GM19463 (cell line): ENCODE data around the gene NAGS.
"Not testable (repeated sequence)": the region's sequence is repeated elsewhere in the genome, so short reads cannot be mapped to it uniquely, and the experiment has no call there.

ENCODE experiments used
- ATAC-seq: cut with Tn5 transposase; IDR thresholded peaks from one replicate; pipeline ENCODE4 v1.9.1; 2021; ENCODE audit warnings: mild to moderate bottlenecking, moderate library complexity; ENCODE audit not compliant: unreplicated experiment

The NAGS gene, protein sequence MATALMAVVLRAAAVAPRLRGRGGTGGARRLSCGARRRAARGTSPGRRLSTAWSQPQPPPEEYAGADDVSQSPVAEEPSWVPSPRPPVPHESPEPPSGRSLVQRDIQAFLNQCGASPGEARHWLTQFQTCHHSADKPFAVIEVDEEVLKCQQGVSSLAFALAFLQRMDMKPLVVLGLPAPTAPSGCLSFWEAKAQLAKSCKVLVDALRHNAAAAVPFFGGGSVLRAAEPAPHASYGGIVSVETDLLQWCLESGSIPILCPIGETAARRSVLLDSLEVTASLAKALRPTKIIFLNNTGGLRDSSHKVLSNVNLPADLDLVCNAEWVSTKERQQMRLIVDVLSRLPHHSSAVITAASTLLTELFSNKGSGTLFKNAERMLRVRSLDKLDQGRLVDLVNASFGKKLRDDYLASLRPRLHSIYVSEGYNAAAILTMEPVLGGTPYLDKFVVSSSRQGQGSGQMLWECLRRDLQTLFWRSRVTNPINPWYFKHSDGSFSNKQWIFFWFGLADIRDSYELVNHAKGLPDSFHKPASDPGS

DNA sequence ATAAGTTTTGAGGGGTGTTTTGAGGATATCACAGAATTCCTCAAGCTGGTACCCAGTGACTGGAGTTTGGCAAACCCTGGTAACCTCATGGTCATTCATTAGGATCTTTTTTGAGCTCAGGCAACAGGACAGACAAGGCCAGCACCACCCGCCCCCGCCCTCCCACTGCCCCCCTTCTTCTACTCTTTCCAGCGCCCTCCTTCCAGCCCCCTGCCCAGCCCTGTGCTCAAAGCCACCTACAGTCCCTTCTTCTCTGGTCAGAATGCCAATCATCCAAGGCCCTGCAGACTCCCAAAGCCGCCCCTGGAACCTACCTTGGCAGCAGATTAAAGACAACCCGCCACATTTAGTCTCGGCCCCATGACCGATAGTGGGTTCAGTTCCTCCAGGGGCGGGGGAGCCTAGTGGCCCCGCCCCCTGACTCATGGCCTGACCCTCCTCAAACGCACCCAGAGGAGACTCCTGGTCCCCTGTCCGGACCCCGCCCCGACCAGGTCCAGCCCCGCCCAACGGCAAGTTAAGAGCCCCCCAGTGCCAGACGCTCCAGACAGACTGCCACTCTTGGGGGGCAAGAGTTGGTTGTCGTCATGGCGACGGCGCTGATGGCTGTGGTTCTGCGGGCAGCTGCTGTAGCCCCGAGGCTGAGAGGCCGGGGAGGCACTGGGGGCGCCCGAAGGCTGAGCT is at the start of gene NAGS:
NAGS (plus strand) TSS at position 546 of the 684 bp plus-strand sequence; CDS start at position 588, 42 bp downstream.
- no peak for ATAC-seq

DNA sequence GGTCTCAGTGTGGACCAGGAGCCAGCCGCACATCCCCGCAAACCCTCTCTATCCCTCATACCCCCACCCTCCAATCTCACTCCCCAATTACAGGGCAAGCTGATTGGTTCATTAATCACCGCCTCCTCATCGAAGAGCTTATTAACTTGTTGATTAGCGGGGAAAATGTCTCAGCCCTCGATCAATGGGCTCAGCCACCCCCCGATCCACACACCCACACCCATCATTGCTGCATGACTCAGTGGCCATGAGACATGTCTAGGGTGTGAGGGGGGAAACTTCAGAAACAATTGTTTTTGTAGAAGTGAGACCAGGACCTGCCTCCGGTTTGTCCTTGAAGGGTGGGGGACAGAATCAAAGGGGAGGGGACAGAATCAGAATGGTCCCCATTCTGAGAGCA is 48.2 kb upstream of the NAGS start:
- ATAC-seq, result no peak

DNA sequence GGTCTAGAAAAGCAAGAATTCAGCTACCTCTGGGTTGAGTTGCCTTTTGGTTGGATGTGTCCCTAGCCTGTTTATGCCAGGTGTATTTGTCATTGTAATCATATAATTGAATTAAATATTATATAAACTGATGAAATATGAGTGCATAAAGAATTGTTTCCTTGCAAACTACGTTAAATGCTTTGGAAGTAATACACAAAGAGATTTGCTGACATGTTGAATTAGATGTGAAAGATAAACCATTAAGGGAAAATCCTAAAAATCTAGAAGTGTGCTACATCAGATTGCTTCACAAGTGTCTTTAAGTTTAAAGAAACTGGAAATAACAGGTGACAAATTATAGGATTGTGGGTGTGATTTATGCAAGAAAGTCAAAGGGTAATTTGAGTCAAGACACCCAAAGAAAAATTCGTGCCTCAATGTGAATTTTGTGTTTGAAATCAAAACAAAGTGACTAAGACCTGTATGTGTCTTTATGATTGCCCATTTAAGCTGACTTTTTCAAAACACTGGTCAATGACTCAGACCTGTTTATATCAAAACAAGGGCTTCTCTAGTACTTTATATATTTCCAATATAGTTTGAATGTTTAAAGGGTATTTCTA is 45.6 kb upstream of the NAGS start:
- ATAC-seq, result no peak

DNA sequence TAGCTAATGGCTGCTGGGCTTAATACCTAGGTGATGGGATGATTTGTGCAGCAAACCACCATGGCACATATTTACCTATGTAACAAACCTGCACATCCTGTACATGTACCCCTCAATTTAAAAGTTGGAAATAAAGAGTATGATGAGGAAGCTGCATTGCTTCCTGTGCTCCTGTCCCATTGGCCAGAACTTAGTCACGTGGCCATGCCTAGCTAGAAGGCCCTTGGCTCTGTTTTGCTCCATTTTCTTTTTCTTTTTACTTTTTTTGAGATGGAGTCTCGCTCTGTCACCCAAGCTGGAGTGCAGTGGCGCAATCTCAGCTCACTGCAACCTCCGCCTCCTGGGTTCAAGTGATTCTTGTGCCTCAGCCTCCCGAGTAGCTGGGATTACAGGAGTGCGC is 43.1 kb upstream of the NAGS start:
- not testable (repeated sequence) for ATAC-seq

DNA sequence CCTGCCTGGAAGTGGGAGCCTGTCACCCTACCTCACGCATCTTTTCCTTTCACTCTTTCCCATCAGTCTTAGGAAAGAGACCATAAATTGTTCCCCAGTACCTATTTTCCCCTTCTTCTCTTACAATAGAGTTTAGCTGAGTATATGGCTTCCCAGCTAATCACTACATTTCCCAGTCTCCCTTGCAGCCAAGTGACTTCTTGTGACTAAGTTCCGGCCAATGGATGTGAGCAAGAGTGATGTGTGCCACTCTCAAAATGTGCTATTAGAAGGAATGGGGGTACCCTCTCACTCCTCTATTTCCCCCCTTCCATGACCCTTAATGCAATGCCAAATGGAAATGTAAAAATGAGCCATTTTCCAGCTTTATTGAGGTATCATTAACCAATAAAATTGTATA is 42.5 kb upstream of the NAGS start:
- ATAC-seq, result no peak

DNA sequence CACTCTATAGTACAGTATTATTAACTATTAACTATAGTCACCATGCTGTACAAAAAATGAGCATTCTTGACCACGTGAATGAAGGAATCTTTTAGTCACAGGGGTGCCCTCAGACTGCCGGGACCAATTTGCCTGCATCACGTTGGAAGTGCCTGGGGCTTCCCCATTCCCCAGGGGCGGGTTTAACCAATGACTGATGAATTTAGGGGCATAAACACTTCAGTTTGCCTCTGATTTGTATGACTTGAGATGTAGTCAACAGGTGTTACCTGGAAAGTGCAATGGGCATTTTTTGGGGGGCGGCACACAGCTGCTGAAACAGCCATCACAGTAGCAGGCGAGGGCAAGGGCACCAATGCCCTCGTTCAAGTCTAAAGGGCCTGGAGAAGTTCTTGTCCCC is 41.9 kb upstream of the NAGS start:
- ATAC-seq, result no peak

DNA sequence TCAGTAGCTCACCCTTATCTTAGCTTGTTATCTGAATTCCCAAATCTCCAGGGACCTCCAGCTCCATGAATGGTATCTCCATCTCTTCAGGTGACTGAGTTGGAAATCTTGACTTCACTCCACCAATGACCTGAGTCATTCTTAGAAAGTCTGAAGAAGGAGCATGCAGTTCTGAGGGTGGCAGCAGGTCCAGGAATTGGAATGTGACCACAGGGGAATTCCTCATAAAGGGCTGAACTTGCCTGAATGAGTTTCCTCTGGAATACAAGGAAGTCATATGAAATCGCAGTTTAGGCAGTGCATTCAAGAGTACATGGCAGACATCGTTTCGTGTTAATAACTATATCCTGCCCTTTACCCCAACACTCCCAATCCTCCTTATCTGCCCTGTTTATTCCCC is 38.1 kb upstream of the NAGS start:
- ATAC-seq, result no peak

DNA sequence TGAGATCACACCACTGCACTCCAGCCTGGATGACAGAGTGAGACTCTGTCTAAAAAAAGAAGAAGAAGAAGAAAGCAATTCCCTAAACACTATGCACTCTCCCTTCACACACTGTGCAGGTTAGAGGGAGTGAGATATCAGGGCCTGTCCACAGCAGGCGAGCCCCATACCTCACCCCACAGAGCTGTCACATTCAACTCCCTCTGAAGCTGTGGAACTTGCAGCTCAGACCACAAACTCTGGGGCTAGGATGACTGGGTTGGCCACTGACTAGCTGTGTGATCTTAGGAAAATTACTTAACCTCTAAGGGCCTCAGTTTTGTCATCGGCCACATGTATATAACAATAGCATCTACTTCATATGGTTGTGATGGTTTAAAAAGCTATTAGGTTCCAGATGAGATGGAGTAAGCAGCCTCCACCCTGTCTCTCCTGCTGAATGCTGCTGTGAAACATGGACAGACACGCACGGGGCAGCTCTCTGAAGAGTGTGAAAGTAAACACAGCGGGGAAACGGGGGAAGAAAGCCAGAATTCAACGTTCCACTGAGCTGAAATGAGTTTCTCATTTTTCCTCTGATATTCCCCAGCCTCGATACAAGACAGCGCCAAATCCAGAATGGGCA is 37.1 kb upstream of the NAGS start:
- no peak for ATAC-seq

DNA sequence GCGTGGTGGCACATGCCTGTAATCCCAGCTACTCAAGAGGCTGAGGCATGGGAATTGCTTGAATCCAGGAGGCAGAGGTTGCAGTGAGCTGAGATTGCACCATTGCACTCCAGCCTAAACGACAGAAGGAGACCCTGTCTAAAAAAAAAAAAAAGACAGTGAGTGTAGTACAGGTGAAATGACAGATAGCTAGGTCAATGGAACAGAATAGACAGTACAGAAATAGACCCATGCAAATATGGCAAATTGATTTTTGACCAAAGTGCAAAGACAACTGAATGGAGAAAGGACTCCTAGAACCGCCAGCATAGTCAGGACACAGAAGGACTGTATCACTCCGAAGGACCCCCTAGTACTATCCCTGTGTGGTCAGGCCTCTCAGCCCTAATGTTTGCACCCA is 34.1 kb upstream of the NAGS start:
- no peak for ATAC-seq

DNA sequence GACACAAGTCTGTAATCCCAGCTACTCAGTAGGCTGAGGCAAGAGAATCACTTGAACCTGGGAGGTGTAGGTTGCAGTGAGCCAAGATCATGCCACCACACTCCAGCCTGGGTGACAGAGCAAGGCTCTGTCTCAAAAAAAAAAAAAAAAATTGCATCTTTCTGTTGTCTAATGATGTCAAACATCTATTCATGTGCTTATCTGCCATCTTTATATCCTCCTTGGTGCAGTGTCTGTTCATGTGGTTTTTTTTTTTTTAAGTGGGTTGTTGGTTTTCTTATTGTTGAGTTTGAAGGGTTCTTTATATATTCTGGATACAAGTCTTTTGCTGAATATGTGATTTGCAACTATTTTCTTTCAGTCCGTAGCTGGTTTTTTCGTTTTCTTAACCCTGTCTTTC is 33.0 kb upstream of the NAGS start:
- not testable (repeated sequence) for ATAC-seq

DNA sequence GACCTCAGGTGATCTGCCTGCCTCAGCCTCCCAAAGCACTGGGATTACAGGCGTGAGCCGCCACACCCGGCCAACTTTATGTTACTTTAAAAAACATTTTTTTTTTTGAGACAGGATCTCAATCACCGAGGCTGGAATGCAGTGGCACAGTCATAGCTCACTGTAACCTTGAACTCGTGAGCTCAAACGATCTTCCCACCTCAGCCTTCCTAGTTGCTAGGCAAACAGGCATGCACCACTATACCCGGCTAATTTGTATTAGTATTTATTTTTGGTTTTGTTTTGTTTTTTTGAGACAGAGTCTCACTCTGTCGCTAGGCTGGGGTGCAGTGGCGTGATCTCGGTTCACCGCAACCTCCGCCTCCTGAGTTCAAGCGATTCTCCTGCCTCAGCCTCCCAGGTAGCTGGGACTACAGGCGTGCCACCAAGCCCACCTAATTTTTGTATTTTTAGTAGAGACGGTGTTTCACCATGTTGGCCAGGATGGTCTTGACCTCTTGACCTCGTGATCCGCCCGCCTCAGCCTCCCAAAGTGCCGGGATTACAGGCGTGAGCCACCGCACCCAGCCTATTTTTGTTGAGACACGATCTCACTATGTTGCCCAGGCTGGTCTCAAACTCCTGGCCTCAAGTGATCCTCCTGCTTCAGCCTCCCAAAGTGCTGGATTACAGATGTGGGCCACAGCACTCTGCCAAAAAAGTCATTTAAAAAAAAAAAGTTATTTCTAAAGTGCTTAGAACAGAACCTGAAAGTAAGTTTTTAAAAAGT is 31.8 kb upstream of the NAGS start:
- ATAC-seq, result not testable (repeated sequence)

DNA sequence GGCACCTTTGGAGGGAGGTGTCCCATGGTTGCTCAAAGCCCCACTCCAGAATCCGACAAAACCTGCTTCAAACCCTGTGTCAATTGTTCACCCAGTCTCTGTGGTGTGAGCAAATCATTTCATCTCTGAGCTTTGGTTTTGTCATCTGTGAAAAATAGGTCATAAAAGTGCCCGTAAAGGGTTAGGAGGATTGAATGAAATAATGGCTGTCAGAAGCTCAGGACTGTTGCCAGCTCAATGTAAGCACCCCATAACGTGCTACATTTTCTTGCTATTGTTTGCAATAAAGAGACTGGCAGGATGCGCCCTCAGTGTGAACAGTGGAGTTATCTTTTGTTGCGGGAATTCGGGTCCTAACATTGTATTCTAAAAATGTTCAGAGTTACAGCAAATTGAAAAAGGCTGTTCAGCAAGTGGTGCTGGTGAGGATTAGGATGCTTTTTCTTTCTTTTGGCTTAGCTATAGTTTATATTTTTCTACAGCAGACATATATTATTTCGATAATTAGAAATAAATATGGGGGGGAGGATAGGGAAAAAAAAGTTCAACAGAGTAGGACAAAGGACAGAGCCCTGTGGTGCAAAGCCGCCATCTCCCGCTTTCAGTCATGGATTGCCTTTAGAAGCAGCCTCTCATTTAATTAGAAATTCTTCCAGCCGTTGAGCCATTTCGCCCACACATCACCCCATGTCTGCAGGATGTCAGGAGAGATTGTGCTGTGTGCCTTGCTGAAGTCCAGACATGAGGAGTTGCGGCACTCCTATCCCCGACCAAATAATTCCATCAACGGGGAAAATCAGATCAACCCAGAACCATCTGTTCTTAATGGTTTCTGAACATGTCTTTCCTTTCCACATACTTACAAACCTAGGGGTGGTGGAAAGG is 29.8 kb upstream of the NAGS start:
- ATAC-seq, result no peak

DNA sequence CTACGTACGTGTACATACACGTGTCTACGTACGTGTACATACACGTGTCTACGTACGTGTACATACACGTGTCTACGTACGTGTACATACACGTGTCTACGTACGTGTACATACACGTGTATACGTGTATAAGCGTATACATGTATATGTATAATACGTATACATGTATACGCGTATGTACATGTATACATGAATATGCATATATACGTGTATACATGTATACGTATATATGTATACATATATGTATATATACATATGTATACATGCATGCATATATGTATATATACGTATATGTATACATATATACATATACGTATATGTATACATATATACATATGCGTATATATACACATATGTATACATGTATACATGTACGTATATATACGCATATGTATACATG is 28.5 kb upstream of the NAGS start:
- ATAC-seq, result no peak

DNA sequence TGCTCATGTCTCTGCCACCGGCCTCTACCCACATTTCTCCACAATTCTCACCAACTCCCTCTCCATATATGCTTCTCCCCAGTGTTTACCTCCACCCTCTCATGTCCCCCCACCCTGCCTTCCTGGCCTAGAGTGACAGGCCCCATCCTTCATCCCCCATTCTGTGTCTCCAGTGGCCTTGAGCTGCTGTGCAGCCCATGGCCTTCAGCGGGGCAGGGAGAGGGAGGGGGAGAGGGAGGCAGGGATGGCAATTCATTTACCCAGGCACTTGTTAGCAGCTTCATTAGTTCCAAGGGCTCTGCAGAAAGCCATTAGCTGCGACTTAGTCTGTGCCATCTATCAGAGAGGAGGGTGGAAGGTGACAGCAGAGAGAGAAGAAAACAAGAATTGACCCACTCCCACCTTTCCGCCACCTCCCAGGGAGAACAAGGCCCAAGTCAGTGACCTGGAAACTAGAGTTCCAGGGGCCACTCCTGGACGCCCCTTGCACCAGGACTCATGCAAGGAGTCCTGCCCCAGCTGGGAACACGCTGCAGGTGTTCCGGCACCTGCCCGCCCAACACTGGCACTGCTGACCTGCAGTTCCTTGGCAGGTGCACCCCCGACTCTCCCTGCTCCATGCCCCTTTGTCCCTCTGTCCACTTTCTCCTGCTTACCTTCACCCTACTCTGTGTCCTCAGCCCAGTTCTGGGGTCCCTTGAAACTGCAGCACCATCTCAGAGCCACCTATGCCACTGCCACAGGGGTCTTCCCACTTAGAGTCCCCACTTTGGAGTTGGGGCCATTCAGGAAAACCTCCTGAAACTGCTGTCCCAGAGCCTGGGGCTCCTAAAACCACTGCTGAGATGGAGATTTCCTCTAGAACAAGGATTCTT is 27.2 kb upstream of the NAGS start:
- no peak for ATAC-seq

DNA sequence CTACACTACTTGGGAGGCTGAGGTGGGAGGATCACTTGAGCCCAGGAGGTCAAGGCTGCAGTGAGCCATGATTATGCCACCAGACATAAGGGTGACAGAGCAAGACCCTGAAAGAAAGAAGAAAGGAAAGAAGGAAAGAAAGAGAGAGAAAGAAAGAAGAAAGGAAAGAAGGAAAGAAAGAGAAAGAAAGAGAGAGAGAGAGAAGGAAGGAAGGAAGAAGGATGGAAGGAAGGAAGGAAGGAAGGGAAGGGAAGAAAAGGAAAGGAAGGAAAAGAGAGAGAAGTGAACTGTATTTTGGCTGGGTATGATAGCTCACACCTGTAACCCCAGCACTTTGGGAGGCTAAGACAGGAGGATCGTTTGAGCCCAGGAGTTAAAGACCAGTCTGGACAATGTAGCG is 26.3 kb upstream of the NAGS start:
- ATAC-seq, result no peak

DNA sequence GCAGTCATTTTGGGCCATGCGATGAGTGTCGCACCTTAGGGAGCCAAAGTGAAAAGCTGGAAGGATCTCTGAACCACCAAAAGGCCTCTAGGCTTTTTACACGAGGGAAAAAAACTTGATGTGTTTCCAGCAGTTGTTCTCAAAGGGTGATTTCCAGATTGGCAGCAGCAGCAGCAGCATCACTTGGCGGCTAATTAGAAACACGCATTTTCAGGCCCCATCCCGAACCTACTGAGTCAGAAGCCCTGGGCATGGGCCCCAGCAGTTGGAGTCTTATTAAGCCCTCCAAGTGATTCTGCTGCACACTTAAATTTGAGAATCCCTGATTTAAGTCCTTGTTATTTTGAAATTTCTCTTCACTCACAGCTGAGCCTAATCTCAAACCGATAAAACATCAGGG is 25.4 kb upstream of the NAGS start:
- no peak for ATAC-seq

DNA sequence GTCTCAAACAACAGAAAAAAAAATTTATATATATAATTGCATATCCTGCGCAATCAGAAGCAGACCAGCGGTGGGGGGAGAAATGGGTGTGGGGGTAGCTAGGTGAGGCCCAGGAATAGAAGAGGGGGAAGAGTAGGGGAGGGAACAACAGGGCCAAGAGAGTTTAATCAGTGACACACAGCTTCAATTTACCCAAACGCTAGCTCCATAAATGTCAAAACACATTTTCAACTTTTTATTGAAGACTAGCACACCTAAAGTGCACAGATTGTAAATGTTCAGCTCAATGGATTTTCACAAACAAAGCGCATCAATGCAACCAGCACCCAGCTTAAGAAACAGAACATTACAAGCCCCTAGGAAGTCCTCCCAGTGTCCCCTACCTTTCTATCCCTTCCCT is 24.8 kb upstream of the NAGS start:
- ATAC-seq, result no peak

DNA sequence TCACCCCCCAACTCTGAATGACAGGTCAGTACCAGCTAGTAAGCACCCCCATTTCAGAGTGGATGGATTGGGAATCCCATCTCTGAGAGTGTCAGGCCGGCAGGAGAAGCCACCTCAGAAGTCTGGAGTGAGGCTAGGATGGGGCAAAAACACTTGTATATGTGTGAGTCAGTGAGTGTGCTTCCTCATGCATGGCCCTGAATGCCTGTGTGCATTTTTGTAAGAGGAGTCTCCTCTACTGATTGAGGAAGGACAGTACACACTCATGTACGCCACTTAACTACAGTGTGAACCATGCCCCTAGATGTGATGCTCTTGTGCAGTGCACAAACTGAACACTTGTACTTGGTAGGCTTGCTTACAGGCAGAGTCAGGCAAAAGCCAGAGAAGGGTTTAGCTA is 22.3 kb upstream of the NAGS start:
- ATAC-seq, result no peak

DNA sequence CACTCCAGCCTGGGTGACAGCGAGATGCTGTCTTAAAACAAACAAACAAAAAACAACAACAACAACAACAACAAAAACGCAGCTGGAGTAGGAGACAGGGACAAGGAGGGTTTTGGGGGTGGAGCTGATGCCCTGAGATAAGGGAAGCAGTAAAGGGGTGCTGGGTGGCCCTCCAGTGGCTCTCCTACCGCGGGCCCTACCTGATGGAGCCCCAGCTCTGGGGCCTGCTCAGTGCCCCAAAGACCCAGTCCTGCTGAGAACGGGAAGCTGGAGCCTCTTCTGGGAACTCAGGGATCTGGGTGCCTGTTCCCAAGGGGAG is 21.3 kb upstream of the NAGS start:
- ATAC-seq, result no peak
